HG02938 (cell line): ENCODE data around the gene TLR8.

Experiments
- ATAC-seq: cut with Tn5 transposase; IDR thresholded peaks from one replicate; pipeline ENCODE4 v1.9.1; 2021; ENCODE audit warnings: mild to moderate bottlenecking, moderate library complexity; ENCODE audit not compliant: unreplicated experiment

Gene TLR8

GRCh38 chrX:12965131-12965940, 58.9 kb downstream of the TLR8 start:
- ATAC-seq, result no peak

GRCh38 chrX:12966151-12966550, 59.7 kb downstream of the TLR8 start:
- no peak for ATAC-seq

DNA sequence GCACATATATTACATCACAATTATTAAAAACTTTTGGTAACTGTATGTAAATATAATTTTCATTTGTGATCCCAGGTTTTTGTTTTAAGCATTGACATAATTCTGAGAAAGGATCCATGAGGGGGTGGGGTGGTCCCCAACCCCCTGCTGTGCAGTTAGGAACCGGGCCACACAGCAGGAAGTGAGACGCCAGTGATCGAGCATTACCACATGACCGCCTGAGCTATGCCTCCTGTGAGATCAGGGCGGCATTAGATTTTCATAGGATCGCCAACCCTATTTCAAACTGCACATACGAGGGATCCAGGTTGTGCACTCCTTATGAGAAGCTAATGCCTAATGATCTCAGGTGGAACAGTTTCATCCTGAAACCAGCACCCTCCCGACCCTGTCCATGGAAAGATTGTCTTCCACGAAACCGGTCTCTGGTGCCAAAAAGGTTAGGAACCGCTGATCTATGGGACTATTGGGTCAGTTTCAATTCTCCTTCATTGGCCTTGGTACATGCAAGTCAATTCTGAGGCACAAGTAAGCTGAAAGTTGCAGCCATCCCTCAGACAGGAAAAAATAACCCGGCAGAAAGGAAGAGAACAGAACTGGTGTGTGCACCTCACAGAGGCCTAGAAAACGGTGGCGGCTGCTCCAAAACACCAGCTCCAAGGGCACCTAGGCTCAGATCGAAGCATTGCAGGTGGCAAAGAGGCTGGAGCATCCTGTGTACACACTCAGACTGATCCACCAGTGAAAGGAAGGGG, 61.5 kb downstream of the TLR8 start:
- ATAC-seq, result no peak

- no peak for ATAC-seq
These were observed 64.3 kb downstream of the TLR8 start for GRCh38 chrX:12970691-12971202.

GRCh38 chrX:12971282-12972003, 65.0 kb downstream of the TLR8 start:
- no peak for ATAC-seq

DNA sequence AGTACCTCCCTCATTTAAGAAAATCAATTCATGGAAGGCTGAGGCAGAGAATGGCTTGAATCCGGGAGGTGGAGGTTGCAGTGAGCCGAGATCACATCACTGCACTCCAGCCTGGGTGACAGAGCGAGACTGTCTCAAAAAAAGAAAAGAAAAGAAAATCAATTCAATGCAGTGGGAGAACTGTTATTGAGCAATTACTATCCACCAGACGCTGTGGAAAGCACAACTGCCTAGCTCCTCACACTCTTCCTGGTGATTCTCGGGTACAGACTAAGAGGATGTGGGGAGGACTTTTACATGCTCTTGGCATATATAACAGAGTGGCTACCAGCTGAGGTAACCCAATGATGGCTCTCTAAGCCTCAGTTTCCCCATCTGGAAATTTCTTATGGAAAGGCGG, 65.8 kb downstream of the TLR8 start:
- no peak for ATAC-seq
